NCI-H69 (cell line): ENCODE measurements around the gene TMEM178B.
"Not testable (repeated sequence)": the region's sequence is repeated elsewhere in the genome, so short reads cannot be mapped to it uniquely, and the experiment has no call there.

Experiments used
- DNase-seq: peaks from one replicate; lab custom pipeline; 2025; lab: John Stamatoyannopoulos, UW

TMEM178B gene

DNA sequence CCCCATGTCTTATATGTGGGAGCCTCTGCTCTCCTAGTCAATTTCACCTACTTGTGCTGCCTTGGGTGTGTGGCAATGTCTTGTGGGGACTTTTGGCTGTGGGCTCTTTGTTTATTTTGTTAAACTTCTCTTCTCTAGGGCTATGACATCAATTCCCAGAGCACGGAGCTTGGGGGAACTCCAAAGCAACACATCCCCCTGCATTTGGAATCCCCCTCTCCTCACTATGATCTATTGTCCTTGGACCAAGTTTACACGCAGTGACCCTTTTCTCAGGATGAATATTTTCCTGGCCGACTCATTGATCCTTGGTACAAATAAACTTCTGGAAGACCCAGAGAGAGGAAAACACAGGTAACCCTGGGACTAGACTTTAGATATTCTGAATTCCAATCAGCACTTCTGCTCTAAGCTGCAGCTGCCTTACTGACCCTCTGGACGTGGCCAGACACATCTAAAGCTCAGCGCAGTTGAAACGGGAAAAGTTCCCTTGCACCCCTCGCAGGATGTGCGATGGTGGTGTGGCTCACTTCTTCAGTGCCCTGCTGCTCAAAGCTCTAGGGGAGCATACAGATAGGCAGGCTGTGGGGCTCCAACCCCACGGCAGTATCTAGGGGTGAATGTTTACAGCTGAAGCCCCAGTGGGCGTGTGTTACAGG is 110.8 kb downstream of the TMEM178B start:
- no peak for DNase-seq

GRCh38 chr7:141185369-141185967 is 111.6 kb downstream of the TMEM178B start:
- no peak for DNase-seq

DNA sequence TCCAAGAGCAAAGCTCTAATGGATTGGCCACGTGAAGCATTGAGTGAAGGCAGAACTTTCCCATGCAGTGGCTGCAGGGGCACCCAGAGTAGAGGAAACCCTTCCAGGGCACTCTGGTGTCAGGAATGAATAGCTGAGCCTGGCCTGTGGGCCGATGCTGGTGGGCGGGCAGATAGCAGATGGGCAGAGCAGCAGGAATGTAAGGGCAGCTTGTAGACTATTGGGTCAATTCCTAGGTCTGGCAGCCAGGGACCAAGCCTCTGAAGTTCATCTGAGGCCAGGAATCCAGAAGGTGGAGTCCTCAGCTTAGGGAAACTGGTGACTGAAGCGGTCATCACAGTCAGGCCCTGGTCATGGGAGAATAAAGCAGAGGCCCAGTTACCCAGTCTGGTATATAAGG is 115.4 kb downstream of the TMEM178B start:
- no peak for DNase-seq

GRCh38 chr7:141190495-141190894 is 116.6 kb downstream of the TMEM178B start:
- DNase-seq: no peak

- no peak for DNase-seq
These were observed 117.4 kb downstream of the TMEM178B start for GRCh38 chr7:141191277-141191676.

- DNase-seq: no peak
These were observed 119.2 kb downstream of the TMEM178B start for GRCh38 chr7:141193066-141193465.

GRCh38 chr7:141195722-141196121 is 121.9 kb downstream of the TMEM178B start:
- not testable (repeated sequence) for DNase-seq

- peak; percentile 49 for DNase-seq
These were observed 124.5 kb downstream of the TMEM178B start for GRCh38 chr7:141198194-141198958.

GRCh38 chr7:141200191-141201108 is 126.6 kb downstream of the TMEM178B start:
- no peak for DNase-seq

GRCh38 chr7:141201145-141201885 is 127.5 kb downstream of the TMEM178B start:
- DNase-seq: no peak

DNA sequence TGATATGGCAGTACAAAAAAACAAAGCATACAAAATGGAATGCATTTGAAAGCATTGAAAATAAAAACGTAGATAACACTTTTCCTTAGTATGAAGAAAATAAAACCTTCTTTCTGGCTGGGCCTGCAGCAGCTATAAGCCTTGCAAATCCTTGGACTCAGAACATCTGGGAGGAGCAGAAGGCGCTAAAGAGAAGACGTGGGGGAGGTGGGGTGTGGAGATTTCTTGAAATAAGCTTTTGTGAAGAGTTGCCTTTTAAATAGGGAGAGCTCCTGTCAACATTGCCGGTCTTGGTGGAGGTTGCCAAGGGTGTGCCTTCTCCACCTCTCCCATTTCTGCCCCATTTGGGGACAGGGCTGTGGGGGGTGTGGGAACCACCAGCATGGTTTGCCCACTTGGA is 128.7 kb downstream of the TMEM178B start:
- DNase-seq: no peak

DNA sequence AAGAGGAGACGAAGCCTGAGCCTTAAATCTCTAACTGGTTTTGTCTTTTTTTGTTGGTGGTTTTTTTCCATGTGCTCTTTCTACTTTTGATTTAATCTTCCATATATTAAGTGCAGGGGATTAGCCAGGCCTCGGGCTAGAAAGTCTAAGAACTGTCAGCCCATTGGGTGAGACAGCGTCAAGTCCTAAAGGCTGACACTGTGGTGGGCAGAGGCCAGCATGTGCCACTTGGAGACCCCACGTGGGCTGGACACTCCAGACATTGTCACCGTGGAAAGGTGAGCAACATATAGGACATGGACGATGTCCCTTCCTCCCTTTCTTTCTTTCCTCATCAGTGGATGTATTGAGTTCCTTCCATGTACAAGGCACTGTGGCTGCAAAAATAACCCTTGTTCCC is 129.3 kb downstream of the TMEM178B start:
- no peak for DNase-seq

GRCh38 chr7:141203586-141203985 is 129.7 kb downstream of the TMEM178B start:
- DNase-seq: peak; percentile 57

GRCh38 chr7:141207661-141208060 is 133.8 kb downstream of the TMEM178B start:
- no peak for DNase-seq

DNA sequence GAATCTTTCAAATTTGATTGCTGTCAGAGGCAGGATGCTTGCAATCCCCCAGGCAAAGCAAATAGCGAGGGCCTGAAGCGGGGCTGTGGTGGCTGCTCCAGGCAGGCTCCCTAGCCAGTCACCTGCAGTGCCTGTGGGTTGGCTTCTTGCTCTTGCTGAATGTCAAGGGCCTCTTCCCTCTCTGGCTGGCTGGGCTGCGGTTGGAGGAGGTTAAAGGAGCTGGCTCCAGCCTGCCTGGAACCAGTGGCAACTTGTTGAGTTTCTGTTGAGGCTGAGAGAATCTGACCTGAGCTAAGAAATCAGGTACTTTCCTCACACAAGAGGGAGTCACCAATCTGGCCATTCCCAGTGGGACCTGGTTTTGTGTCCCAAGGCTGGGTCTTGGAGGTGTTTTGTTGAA is 134.7 kb downstream of the TMEM178B start:
- peak; percentile 75 for DNase-seq

DNA sequence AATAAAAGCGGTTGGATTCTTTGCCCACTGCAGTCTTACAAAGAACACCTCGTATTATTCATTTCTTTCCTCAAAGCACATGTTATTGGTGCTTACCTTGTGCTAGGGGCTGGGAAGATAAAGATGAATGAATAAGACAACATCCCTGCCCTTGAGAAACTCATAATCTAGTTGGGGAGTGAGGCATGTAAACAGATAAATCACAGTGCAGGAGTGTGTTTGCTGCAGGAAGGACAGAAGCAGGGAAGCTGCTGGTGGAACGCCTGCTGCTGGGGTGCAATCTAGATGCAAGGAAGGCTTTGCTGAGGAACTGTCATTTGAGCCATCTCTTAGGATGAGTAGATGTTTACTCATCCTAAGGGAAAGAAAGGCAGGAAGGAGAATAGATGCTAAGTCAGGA is 135.6 kb downstream of the TMEM178B start:
- DNase-seq: peak; percentile 29

GRCh38 chr7:141210862-141211261 is 137.0 kb downstream of the TMEM178B start:
- peak; percentile 47 for DNase-seq

DNA sequence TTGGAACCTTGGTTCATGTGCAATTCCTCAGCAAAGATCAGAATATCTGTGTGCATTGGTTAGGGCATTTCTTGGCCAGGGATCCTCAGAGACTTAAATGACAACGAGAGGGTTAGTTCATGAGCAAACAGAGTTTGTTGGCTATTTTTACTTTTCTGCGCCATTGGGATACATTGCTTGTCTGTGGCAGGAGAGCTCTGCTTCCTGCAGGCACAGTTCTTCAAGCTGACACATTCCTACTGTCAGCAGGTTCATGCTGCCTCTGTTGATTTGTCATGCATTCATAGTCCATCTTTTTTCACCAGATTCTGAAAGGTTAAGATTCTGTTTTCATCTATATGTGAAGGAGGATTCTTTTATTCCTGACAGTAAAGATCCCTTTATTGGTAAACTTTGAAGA is 139.4 kb downstream of the TMEM178B start:
- DNase-seq: no peak

DNA sequence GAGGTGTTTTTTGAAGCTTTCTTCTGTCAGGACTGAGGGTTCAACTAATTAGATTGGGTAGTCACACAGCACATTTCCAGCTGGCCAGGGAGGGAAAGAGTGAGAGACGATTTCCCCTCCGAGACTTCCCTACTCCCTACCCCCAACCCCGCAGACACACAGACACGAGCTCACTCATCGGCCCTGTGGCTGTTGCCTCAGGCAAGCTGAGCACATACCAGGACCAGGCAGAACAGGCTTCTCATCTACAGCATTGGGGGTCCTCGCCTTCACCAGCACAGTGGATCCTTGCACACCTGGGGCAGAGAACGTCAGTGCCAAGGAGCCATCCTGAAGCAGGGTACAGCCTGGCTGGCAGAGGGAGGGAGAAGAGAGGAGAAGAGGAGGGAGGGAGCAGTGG is 144.1 kb downstream of the TMEM178B start:
- no peak for DNase-seq

DNA sequence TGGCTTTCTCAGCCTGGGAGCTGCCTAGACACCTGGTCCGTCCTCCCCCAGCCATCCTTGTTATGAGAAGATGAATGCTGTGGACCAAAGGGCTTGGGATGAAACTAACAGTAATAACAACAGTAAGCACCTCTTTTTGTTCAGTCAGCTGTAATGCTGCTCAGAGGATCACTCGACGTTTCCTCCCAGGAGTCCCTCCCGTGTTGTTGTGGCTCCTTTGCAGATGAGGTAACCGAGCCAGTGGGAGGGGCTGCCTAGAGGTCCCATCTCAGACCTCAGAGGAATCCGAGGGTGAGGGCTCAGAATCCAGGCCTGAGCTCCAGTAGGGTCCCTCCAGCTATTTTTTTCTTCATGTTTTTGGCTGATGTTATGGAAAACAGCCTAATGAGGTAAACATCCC is 145.1 kb downstream of the TMEM178B start:
- no peak for DNase-seq

- DNase-seq: peak; percentile 85
These were observed 146.5 kb downstream of the TMEM178B start for GRCh38 chr7:141220263-141220880.
